ENCODE results near the gene F7.

F7 gene

DNA sequence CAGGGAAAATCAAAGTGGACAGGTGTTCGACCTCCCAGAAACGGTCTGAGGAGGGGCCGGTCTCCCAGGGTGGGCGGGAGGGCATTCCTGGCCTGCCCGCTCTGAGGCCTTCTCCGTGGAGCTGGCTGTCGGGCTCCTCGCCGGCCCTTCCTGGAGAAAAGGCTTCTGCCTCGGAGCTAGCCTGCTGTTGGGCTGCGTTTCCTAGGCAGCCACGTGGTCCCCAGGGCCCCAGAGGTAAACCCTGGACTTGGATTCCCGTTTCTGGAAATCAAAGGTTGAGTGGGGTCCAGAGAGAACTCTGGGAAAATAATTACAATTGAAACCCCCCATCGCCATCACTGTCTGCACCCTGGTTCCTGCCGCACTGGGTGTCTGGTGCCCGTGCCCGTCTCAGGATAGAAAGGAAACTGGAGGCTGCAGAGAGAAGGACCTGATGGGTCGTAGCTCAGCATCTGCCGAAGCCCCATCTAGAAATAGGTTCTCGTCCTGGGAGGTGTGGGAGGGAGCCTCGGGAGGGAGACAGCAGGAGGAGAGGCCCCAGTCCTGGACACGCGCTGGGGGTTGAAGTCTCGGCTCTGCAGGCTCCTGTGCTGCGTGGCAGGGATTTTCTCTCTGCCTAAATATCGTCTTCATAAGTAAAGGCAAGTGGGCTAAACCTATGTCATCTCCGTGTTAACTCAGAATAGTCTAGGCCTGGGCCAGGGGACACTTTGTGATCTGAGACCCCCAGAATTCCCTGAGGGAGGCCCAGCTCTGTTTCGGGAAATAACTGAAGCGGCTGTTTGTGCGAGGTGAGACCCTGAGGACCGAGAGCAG is 45.2 kb downstream of the F7 start:
- no peaks in the 10 kb centered on the region for H3K36me3 ChIP-seq (ENCODE audit: control insufficient read depth in 2 of 2, insufficient read depth in 1 of 2, low read length in 2 of 2)
- H3K4me1 ChIP-seq (ENCODE audit: control insufficient read depth, insufficient read depth, low read length), result peaks cover 2% of the 10 kb centered on the region
- no peak overlapping the region for H3K4me3 ChIP-seq (ENCODE audit: low read depth, low read length)
- no peak overlapping the region for H3K27ac ChIP-seq (ENCODE audit: extremely low read depth, low read depth, low read length)
- ChIA-PET POLR2A (no interaction called here), CTCF (no interaction called here)
- TF ChIP-seq, protein P1, sequence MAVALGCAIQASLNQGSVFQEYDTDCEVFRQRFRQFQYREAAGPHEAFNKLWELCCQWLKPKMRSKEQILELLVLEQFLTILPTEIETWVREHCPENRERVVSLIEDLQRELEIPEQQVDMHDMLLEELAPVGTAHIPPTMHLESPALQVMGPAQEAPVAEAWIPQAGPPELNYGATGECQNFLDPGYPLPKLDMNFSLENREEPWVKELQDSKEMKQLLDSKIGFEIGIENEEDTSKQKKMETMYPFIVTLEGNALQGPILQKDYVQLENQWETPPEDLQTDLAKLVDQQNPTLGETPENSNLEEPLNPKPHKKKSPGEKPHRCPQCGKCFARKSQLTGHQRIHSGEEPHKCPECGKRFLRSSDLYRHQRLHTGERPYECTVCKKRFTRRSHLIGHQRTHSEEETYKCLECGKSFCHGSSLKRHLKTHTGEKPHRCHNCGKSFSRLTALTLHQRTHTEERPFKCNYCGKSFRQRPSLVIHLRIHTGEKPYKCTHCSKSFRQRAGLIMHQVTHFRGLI (tag by site-specific recombination; IDR thresholded peaks at IDR 0.05), result no peak
- TF ChIP-seq ZNF830 (tag by site-specific recombination; IDR thresholded peaks at IDR 0.05; ENCODE audit: low read depth) (no peak), ZNF629 (tag by site-specific recombination; IDR thresholded peaks at IDR 0.05) (no peak), GLI2 (tag by site-specific recombination; IDR thresholded peaks at IDR 0.05; ENCODE audit: borderline replicate concordance, low read depth) (no peak), ZBTB17 (tag by site-specific recombination; IDR thresholded peaks at IDR 0.05) (peak; percentile 47), SETDB1 (IDR thresholded peaks at IDR 0.05; ENCODE audit: insufficient read length, low read length) (no peak), MZF1 (tag by site-specific recombination; IDR thresholded peaks at IDR 0.05; ENCODE audit: borderline replicate concordance) (no peak)
- no peaks in the 10 kb centered on the region for H3K9me3 ChIP-seq (ENCODE audit: control insufficient read depth, insufficient read depth, low read depth, low read length)

DNA sequence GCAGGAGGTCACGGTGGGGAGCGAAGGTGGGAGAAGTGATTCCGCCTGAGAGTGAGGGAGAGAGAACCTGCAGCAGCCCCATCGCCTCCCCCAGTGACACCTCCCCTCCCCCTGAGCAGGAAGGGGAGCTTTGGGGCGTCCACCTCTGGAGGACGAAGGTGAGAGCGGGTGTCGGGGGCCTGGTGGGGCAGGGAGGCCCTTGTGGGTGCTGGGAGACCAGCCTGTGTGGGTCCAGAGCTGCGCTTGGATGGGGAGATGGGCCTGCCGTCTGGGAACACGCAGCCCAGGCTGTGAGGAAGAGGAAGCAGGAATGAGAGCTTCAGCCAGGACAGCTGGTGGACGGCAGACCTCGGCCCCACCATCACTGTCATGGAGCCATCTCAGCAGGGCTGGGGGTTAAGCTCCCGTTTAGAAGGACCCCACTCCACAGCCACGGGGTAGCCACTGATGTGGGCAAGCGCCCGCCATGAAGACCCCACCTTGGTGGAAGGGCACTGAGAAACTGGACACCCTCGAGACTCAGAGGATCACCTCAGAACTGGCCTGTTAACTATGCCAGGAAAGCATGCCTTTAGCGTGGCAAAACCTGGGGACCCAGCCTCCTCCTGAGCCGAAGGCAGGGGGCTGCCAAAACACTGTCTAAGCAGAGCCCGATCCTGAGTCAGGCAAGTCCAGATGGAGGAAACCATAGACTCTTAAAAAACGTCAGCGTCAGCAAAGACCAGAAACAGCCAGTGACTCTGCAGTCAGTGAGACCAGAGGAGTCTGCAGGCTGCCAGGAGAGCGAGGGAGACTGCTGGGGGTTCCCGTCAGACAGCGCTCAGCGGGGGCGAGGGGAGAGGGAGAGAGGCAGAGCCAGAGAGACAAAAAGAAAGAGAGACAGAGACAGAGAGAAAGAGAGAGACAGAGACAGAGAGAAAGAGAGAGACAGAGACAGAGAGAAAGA is 46.4 kb downstream of the F7 start:
- TF ChIP-seq ZNF324 (tag by site-specific recombination; IDR thresholded peaks at IDR 0.05), result no peak
- TF ChIP-seq IKZF3 (tag by site-specific recombination; IDR thresholded peaks at IDR 0.05), result no peak
- TF ChIP-seq KLF10 (tag by site-specific recombination; IDR thresholded peaks at IDR 0.05), result no peak
- TF ChIP-seq ZNF596 (tag by site-specific recombination; IDR thresholded peaks at IDR 0.05), result peak; percentile 89; the same call in 1 of the 2 replicates
- peak; percentile 35; the same call in 1 of the 2 replicates for TF ChIP-seq ZBTB17 (tag by site-specific recombination; IDR thresholded peaks at IDR 0.05)
- no peak for TF ChIP-seq PRDM1 (tag by site-specific recombination; IDR thresholded peaks at IDR 0.05)
- ChIA-PET CTCF (no interaction called here), POLR2A (interaction anchor here (0.6 kb wide), 1 partner anchor 118 kb away, joined by 5 read pairs; no protein-coding TSS in a partner anchor)
- Histone ChIP-seq H3K4me1 (ENCODE audit: control insufficient read depth, insufficient read depth, low read length) (peaks cover 2% of the 10 kb centered on the region), H3K9me3 (ENCODE audit: control insufficient read depth, insufficient read depth, low read depth, low read length) (no peaks in the 10 kb centered on the region), H3K27ac (ENCODE audit: extremely low read depth, low read depth, low read length) (no peak overlapping the region), H3K4me3 (ENCODE audit: low read depth, low read length) (no peak overlapping the region), H3K36me3 (ENCODE audit: control insufficient read depth in 2 of 2, insufficient read depth in 1 of 2, low read length in 2 of 2) (no peaks in the 10 kb centered on the region)

DNA sequence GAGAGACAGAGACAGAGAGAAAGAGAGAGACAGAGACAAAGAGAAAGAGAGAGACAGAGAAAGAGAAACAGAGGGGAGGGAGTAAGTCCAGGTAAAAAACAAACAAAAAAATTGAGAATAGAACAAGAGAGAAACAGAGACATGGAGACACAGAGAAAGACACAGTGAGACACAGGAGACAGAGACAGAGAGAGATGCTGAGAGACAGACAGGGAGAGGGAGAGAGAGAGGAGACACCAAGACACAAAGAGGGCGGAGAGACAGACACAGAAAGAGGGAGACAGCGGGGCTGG is 47.0 kb downstream of the F7 start:
- TF ChIP-seq ZNF366 (tag by site-specific recombination; conservative IDR thresholded peaks at IDR 0.05) (peak; percentile 63), ZBTB17 (tag by site-specific recombination; IDR thresholded peaks at IDR 0.05) (0 out of 2 replicates have a peak, but pooled peaks have one; percentile 11), ZNF202 (tag by site-specific recombination; IDR thresholded peaks at IDR 0.05; ENCODE audit: borderline replicate concordance) (peak; percentile 20; the same call in 1 of the 2 replicates), RBAK (tag by site-specific recombination; IDR thresholded peaks at IDR 0.05) (no peak)
- TF ChIP-seq, protein P2, sequence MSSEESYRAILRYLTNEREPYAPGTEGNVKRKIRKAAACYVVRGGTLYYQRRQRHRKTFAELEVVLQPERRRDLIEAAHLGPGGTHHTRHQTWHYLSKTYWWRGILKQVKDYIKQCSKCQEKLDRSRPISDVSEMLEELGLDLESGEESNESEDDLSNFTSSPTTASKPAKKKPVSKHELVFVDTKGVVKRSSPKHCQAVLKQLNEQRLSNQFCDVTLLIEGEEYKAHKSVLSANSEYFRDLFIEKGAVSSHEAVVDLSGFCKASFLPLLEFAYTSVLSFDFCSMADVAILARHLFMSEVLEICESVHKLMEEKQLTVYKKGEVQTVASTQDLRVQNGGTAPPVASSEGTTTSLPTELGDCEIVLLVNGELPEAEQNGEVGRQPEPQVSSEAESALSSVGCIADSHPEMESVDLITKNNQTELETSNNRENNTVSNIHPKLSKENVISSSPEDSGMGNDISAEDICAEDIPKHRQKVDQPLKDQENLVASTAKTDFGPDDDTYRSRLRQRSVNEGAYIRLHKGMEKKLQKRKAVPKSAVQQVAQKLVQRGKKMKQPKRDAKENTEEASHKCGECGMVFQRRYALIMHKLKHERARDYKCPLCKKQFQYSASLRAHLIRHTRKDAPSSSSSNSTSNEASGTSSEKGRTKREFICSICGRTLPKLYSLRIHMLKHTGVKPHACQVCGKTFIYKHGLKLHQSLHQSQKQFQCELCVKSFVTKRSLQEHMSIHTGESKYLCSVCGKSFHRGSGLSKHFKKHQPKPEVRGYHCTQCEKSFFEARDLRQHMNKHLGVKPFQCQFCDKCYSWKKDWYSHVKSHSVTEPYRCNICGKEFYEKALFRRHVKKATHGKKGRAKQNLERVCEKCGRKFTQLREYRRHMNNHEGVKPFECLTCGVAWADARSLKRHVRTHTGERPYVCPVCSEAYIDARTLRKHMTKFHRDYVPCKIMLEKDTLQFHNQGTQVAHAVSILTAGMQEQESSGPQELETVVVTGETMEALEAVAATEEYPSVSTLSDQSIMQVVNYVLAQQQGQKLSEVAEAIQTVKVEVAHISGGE (tag by site-specific recombination; conservative IDR thresholded peaks at IDR 0.05; ENCODE audit: low read depth), result no peak
- no peaks in the 10 kb centered on the region for H3K36me3 ChIP-seq (ENCODE audit: control insufficient read depth in 2 of 2, insufficient read depth in 1 of 2, low read length in 2 of 2)
- H3K27ac ChIP-seq (ENCODE audit: extremely low read depth, low read depth, low read length), result no peak overlapping the region
- CTCF ChIA-PET, result no interaction called here
- peaks cover 2% of the 10 kb centered on the region for H3K4me1 ChIP-seq (ENCODE audit: control insufficient read depth, insufficient read depth, low read length)
- no peak overlapping the region for H3K4me3 ChIP-seq (ENCODE audit: low read depth, low read length)
- H3K9me3 ChIP-seq (ENCODE audit: control insufficient read depth, insufficient read depth, low read depth, low read length), result no peaks in the 10 kb centered on the region
- POLR2A ChIA-PET, result no interaction called here

Measured in HEK293 (cell line).